Skeletal muscle satellite cell (primary cell): Measurements from ENCODE around the gene SAMD9.
A peak's percentile ranks its signal among the peaks of the same experiment; 100 is the strongest.
"Not testable (repeated sequence)": the region's sequence is repeated elsewhere in the genome, so short reads cannot be mapped to it uniquely, and the experiment has no call there.

ENCODE experiments used
- H3K27me3 ChIP-seq: 2 replicates; pipeline ENCODE4 v1.7.0; 2013; ENCODE audit warnings: low read length; ENCODE audit not compliant: control insufficient read depth, insufficient read depth
- H3K36me3 ChIP-seq: 2 replicates; pipeline ENCODE4 v1.7.0; 2013; ENCODE audit warnings: mild to moderate bottlenecking, control low read depth, low read length; ENCODE audit not compliant: insufficient read depth
- H3K4me1 ChIP-seq: 2 replicates; pipeline ENCODE4 v1.7.0; 2013; ENCODE audit warnings: low read length; ENCODE audit not compliant: control insufficient read depth, insufficient read depth
- H3K4me2 ChIP-seq: 2 replicates; pipeline ENCODE4 v1.7.0; 2013; ENCODE audit warnings: mild to moderate bottlenecking, low read length
- H3K4me3 ChIP-seq: 2 replicates; pipeline ENCODE4 v1.7.0; 2013; ENCODE audit warnings: low read length
- H3K9ac ChIP-seq: 2 replicates; pipeline ENCODE4 v1.7.0; 2013; ENCODE audit warnings: mild to moderate bottlenecking, low read depth, low read length, moderate library complexity
- H3K9me3 ChIP-seq: replicated peaks from 2 replicates; pipeline ENCODE4 v1.7.0; 2013; ENCODE audit warnings: mild to moderate bottlenecking, control low read depth, low read length

The SAMD9 gene

GRCh38 chr7:93146472-93147141, 28.8 kb upstream of the SAMD9 start:
- Histone ChIP-seq H3K9ac (peak overlapping the region; percentile 80), H3K4me1 (peaks cover 39% of the 10 kb centered on the region), H3K9me3 (no peaks in the 10 kb centered on the region), H3K4me2 (peak overlapping the region; percentile 85), H3K4me3 (peak overlapping the region; percentile 67), H3K27me3 (no peaks in the 10 kb centered on the region), H3K36me3 (peaks cover 13% of the 10 kb centered on the region)

GRCh38 chr7:93146036-93146435, 28.3 kb upstream of the SAMD9 start:
- Histone ChIP-seq H3K9me3 (no peaks in the 10 kb centered on the region), H3K27me3 (no peaks in the 10 kb centered on the region), H3K4me2 (no peak overlapping the region), H3K36me3 (peaks cover 16% of the 10 kb centered on the region), H3K4me3 (no peak overlapping the region), H3K4me1 (peaks cover 39% of the 10 kb centered on the region), H3K9ac (no peak overlapping the region)

GRCh38 chr7:93145354-93145753, 27.6 kb upstream of the SAMD9 start:
- peaks cover 16% of the 10 kb centered on the region for H3K36me3 ChIP-seq
- H3K27me3 ChIP-seq, result no peaks in the 10 kb centered on the region
- no peak overlapping the region for H3K4me2 ChIP-seq
- no peaks in the 10 kb centered on the region for H3K9me3 ChIP-seq
- no peak overlapping the region for H3K9ac ChIP-seq
- peaks cover 32% of the 10 kb centered on the region for H3K4me1 ChIP-seq
- H3K4me3 ChIP-seq, result no peak overlapping the region

GRCh38 chr7:93142127-93142526, 24.3 kb upstream of the SAMD9 start:
- Histone ChIP-seq H3K36me3 (peaks cover 23% of the 10 kb centered on the region), H3K27me3 (no peaks in the 10 kb centered on the region), H3K4me1 (peaks cover 19% of the 10 kb centered on the region), H3K4me2 (no peak overlapping the region), H3K4me3 (no peak overlapping the region), H3K9me3 (no peaks in the 10 kb centered on the region), H3K9ac (peak overlapping the region; percentile 29)

- Histone ChIP-seq H3K9ac (no peak overlapping the region), H3K4me2 (no peak overlapping the region), H3K36me3 (peaks cover 26% of the 10 kb centered on the region), H3K4me1 (peaks cover 12% of the 10 kb centered on the region), H3K4me3 (no peak overlapping the region), H3K27me3 (no peaks in the 10 kb centered on the region), H3K9me3 (no peaks in the 10 kb centered on the region)
Observed at GRCh38 chr7:93140582-93141191, 22.9 kb upstream of the SAMD9 start.

GRCh38 chr7:93138576-93138975, 20.8 kb upstream of the SAMD9 start:
- Histone ChIP-seq H3K4me2 (no peak overlapping the region), H3K4me1 (peaks cover 12% of the 10 kb centered on the region), H3K4me3 (no peak overlapping the region), H3K9me3 (no peaks in the 10 kb centered on the region), H3K36me3 (peaks cover 32% of the 10 kb centered on the region), H3K27me3 (no peaks in the 10 kb centered on the region), H3K9ac (no peak overlapping the region)

- Histone ChIP-seq H3K4me3 (no peak overlapping the region), H3K9ac (no peak overlapping the region), H3K36me3 (peaks cover 18% of the 10 kb centered on the region), H3K27me3 (no peaks in the 10 kb centered on the region), H3K4me1 (no peaks in the 10 kb centered on the region), H3K4me2 (no peak overlapping the region), H3K9me3 (peaks cover 4% of the 10 kb centered on the region)
Observed at GRCh38 chr7:93133005-93133404, 15.2 kb upstream of the SAMD9 start.

GRCh38 chr7:93132216-93132615, 14.4 kb upstream of the SAMD9 start:
- Histone ChIP-seq H3K9me3 (peaks cover 4% of the 10 kb centered on the region), H3K4me1 (no peaks in the 10 kb centered on the region), H3K4me2 (no peak overlapping the region), H3K9ac (no peak overlapping the region), H3K36me3 (peaks cover 16% of the 10 kb centered on the region), H3K4me3 (no peak overlapping the region), H3K27me3 (no peaks in the 10 kb centered on the region)

GRCh38 chr7:93126954-93127353, 9.2 kb upstream of the SAMD9 start:
- H3K9me3 ChIP-seq, result not testable (repeated sequence)

GRCh38 chr7:93123532-93123931, 5.8 kb upstream of the SAMD9 start:
- H3K9ac ChIP-seq, H3K9me3 ChIP-seq, H3K4me1 ChIP-seq, H3K4me3 ChIP-seq, H3K36me3 ChIP-seq, H3K4me2 ChIP-seq, H3K27me3 ChIP-seq: not testable (repeated sequence)

More at GRCh38 chr7:93126954-93127353, 9.2 kb upstream of the SAMD9 start:
- H3K4me2 ChIP-seq, H3K27me3 ChIP-seq, H3K9ac ChIP-seq, H3K36me3 ChIP-seq, H3K4me3 ChIP-seq, H3K4me1 ChIP-seq: not testable (repeated sequence)

GRCh38 chr7:93120592-93121549, 3.1 kb upstream of the SAMD9 start:
- no peak overlapping the region for H3K4me2 ChIP-seq

More at GRCh38 chr7:93120592-93121549, 3.1 kb upstream of the SAMD9 start:
- Histone ChIP-seq H3K9me3 (no peaks in the 10 kb centered on the region), H3K27me3 (no peaks in the 10 kb centered on the region), H3K36me3 (no peaks in the 10 kb centered on the region), H3K4me3 (no peak overlapping the region), H3K9ac (no peak overlapping the region), H3K4me1 (peaks cover 28% of the 10 kb centered on the region)
